Inflammatory macrophage treated with lipopolysaccharide for 1 hour (primary cell): Measurements from ENCODE around the gene ABTB2.
"Not testable (repeated sequence)": the region's sequence is repeated elsewhere in the genome, so short reads cannot be mapped to it uniquely, and the experiment has no call there.

Source experiments
- DNase-seq, 2 donors: peaks; one replicate each; pipeline ENCODE4 v3.0.0-alpha.2; 2020 to 2022

Gene ABTB2

DNA sequence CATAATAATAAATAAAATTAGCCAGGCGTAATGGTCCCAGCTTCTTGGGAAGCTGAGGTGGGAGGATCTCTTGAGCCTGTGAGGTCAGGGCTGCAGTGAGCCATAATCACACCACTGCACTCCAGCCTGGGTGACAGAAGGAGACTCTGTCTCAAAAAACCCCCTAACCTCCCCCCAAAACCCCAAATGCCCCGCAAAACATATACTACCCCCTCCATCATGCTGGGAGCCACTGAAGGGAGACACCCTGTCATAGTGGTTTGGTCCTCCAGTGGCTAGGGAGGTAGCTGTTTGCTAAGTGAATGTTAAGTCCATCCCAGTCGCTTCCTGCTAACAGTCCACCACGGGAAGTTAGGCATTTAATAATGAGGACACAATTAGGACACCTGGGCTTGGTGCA, 125.0 kb downstream of the ABTB2 start:
- DNase-seq: peak in 1 of 2 donors; percentile 63

- peak; percentile 55 to 65 for DNase-seq
Measured at GRCh38 chr11:34226210-34226609, 131.6 kb downstream of the ABTB2 start.

- no peak for DNase-seq
Measured at GRCh38 chr11:34225091-34225490, 132.7 kb downstream of the ABTB2 start.

GRCh38 chr11:34224434-34224966, 133.3 kb downstream of the ABTB2 start:
- no peak for DNase-seq

DNA sequence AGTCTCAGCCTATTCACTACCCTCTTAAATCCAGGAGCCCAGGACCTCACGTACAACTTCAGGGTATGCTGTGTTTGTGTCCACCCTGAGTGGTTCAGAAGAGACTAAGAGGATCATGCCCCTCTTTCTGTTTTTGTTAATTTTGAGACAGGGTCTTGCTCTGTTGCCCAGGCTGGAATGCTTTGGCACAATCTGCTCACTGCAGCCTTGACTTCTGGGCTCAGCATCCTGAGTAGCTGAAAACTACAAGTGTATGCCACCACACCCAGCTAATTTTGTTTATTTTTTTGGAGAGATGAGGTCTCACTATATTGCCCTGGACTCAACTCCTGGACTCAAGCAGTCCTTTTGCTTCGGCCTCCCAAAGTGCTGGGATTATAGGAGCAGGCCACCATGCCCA, 133.9 kb downstream of the ABTB2 start:
- DNase-seq: no peak

- DNase-seq: no peak
Measured at GRCh38 chr11:34223021-34223813, 134.6 kb downstream of the ABTB2 start.

DNA sequence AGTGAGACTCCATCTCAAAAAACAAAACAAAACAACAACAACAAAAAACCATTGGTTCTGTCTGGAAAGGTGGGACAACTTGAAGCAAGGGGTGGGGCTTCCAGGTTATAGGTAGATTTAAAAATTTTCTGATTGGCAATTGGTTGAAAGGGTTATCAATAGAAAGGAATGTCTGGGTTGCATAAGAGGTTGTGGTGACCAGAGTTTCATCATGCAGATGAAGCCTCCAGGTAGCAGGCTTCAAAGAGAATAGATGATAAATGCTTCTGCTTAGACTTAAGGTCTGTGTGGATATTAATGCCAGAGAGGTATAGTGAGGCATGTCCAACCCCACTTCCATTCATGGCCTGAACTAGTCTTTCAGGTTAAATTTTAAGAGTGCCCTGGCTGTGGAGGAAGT, 135.8 kb downstream of the ABTB2 start:
- no peak for DNase-seq

GRCh38 chr11:34219941-34220370, 137.9 kb downstream of the ABTB2 start:
- peak in 1 of 2 donors; percentile 75 for DNase-seq

DNA sequence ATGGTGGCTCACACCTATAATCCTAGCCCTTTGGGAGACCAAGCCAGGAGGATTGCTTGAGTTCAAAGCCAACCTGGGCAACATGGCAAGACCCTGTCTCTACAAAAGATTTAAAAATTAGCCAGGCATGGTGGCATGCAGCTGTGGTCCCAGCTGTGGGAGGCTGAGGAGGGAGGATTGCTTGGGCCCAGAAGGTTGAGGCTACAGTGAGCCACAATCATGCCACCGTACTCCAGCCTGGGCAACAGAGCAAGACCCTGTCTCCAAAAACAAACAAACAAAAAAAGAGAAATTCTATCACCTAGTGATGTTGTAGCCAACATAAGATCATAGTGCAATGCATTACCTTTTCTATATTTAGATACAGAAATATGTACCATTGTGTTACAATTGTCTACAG, 138.5 kb downstream of the ABTB2 start:
- no peak for DNase-seq

DNA sequence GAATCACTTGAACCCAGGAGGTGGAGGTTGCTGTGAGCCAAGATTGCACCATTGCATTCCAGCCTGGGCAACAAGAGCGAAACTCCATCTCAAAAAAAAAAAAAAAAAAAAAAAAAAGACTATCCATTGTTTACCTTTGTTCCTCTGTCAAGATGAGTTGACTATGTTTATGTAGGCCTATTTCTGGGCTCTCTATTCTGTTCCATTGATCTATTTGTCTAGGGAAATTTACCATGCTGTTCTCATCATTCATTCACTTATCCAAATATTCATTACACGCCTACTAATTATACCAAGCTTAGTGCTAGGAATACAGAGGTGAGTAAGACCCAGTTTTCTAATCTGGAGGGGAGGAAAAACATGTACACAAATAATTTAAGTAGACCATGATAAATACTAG, 139.1 kb downstream of the ABTB2 start:
- not testable (repeated sequence) for DNase-seq

GRCh38 chr11:34218067-34218466, 139.7 kb downstream of the ABTB2 start:
- DNase-seq: no peak

DNA sequence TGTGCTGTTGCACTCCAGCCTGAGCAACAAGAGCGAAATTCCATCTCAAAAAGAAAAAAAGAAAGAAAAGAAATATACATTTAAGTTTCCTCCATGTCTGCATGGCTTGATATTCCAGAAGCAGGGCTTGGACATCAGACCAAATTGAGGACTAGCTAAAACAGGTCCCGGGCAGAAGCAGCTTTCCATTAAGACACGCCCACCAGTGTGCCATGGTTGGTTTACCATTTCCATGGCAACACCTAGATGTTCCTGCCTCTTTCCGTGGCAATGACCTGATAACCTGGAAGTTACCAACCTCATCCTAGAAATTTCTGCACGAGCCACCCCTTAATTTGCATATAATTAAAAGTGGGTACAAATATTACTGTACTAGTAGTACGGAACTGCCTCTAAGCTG, 141.1 kb downstream of the ABTB2 start:
- no peak for DNase-seq

DNA sequence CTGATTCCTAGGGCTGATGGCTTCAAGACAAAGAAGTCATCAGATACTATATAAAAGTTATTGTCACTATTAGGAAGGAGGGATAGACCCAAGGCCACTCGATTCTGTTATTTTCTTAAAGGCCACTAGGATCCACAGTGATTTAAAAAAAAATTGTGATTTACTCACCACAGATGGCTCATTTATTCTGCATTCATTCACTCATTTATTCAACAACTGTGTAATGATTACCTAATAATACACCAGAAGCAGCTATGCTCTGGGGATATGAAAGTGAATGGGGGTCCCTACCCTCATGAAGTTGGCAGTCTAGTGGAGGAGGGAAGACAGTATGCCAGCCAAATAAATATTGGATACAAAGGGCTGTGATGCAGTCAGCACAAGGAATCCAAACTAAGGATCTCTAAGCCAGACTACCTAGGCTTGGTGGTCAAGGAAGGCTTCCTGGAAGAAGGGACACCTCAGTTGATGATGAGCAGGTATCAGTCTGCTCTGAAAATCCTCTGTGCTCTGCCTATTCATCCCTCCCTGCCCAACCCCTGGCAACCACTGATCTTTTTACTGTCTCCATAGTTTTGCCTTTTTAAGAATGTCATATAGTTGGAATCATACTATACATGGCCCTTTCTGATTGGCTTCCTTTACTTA, 141.9 kb downstream of the ABTB2 start:
- DNase-seq: no peak

DNA sequence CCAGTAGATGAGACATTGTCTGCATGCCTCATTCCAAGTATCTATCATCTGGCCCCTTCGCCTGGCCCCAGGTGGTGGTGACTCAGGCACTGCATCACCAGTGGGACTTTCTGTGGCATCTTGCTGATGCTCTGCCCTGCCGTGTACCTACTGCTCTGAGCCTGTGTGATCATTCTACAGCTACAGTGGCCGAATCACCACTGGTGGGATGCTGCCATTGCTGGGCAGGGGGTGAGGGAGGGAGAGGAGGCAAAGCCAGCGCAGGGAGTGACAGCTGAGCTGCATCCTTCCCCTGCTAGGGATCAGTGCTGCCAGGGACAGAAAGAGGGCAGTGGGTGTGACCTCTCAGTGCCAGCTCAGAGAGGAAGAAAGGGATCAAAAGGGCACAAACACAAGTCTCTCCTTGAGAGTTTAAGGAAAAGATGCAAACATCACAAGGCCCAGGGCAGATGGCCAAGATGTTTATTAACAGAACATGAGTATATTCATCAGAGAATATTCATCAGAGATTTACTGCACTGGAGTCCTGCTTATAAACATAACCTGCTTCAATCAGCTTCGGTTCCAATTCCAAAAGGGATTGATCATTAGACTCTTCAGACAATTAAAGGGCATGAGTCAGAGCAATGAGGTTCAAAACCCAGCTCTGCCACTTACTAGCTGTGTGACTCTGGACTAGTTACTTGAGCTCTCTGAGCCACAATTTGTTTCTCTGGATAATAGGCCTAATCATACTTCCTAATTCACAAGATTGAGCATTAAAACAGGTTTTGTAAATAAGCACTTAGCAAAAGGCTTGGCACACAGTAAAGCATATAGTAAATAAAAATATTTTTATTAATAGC, 142.6 kb downstream of the ABTB2 start:
- peak in 1 of 2 donors; percentile 57 for DNase-seq

DNA sequence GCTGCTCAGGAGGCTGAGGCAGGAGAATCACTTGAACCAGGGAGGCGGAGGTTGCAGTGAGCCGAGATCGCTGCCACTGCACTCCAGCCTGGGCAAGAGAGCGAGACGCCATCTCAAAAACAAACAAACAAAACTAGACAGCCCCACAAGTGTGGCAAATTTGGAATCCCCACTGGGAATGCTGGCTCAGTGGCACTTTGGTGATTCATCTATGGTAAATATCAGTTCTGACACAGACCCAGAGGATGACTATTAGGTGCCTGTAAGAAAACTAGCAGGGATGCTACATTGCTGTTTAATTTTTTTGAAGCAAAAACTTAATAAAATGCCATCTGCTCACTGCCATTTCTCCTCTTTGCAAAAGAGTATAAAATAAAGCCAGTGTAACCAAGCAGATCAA, 144.4 kb downstream of the ABTB2 start:
- peak; percentile 64 to 72 for DNase-seq

GRCh38 chr11:34212566-34212965, 145.2 kb downstream of the ABTB2 start:
- no peak for DNase-seq

DNA sequence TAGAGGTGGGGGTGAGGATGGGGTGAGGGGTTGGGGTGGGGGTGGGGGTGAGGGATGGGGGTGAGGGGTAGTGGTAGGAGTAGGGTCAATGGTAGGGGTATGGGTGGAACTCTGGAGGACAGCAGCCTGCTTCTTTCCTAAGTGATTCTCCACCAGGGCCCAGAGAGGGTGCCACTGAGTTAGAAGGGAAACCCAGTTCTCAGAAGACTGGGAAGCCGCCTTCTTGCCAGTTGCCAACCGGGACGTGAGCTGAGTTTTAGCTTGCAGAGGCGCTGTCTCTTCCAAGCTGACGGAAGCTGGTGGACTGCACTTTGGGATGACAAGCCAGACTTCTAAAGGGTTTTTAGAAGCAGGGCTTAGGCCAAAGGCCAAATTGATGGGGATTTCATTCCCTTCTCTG, 148.0 kb downstream of the ABTB2 start:
- DNase-seq: no peak

GRCh38 chr11:34208266-34209135, 149.3 kb downstream of the ABTB2 start:
- DNase-seq: peak; percentile 66 to 81

- DNase-seq: no peak
Measured at GRCh38 chr11:34207487-34208180, 150.2 kb downstream of the ABTB2 start.

GRCh38 chr11:34206407-34207300, 151.2 kb downstream of the ABTB2 start:
- DNase-seq: no peak
